ENCODE results near the gene CBX8.

- no peak for TF ChIP-seq CTCF (IDR thresholded peaks at IDR 0.05; ENCODE audit: low read depth, low read length, poor library complexity, severe bottlenecking)
- no peak for TF ChIP-seq EZH2phosphoT487 (IDR thresholded peaks at IDR 0.05; ENCODE audit: borderline replicate concordance, low read length)
Observed at GRCh38 chr17:79749958-79750357, 46.9 kb downstream of the CBX8 start.
